GM18868 (cell line): Measurements from ENCODE around the gene SOX30.
A peak's percentile ranks its signal among the peaks of the same experiment; 100 is the strongest.
"Not testable (repeated sequence)": the region's sequence is repeated elsewhere in the genome, so short reads cannot be mapped to it uniquely, and the experiment has no call there.

Experiments used
- ATAC-seq: cut with Tn5 transposase; IDR thresholded peaks from one replicate; pipeline ENCODE4 v1.9.1; 2021; ENCODE audit warnings: mild to moderate bottlenecking, moderate library complexity; ENCODE audit not compliant: unreplicated experiment

Gene SOX30

GRCh38 chr5:157652377-157652692 lies at the start of gene SOX30:
TSS of gene SOX30 (minus strand) at chr5:157652438. CDS start at chr5:157652078, 360 bp downstream.
- ATAC-seq = no peak

DNA sequence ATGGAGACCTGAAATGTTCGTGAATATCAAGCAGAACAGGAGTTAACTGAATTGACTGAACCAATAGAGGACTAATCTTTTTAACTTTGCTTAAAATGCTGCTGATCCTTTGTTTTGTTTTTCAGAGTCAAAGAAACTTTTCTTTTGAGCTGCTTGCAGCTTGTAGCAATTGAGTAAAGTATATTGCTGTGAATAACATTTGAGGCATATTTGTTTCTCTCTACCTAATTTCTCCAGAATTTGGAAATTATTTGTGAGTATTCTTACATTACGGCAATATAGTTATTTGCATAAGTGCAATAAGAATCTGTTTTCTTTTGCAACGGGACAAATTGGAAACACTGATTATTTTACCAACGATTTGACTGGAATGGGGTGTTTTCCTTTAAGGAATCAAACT lies 46.4 kb upstream of the SOX30 start:
- not testable (repeated sequence) for ATAC-seq

GRCh38 chr5:157696154-157696553 lies 43.9 kb upstream of the SOX30 start:
- not testable (repeated sequence) for ATAC-seq

DNA sequence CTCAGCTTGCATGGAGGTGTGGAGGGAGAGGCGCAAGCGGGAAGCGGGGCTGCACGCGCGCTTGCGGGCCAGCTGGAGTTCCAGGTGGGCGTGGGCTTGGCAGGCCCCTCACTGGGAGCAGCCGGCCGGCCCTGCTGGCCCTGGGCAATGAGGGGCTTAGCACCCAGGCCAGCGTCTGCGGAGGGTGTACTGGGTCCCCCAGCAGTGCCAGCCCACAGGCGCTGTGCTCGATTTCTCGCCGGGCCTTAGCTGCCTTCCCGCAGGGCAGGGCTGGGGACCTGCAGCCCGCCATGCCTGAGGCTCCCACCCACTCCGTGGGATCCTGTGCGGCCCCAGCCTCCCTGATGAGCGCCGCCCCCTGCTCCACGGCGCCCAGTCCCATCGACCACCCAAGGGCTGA lies 41.6 kb upstream of the SOX30 start:
- ATAC-seq = not testable (repeated sequence)

DNA sequence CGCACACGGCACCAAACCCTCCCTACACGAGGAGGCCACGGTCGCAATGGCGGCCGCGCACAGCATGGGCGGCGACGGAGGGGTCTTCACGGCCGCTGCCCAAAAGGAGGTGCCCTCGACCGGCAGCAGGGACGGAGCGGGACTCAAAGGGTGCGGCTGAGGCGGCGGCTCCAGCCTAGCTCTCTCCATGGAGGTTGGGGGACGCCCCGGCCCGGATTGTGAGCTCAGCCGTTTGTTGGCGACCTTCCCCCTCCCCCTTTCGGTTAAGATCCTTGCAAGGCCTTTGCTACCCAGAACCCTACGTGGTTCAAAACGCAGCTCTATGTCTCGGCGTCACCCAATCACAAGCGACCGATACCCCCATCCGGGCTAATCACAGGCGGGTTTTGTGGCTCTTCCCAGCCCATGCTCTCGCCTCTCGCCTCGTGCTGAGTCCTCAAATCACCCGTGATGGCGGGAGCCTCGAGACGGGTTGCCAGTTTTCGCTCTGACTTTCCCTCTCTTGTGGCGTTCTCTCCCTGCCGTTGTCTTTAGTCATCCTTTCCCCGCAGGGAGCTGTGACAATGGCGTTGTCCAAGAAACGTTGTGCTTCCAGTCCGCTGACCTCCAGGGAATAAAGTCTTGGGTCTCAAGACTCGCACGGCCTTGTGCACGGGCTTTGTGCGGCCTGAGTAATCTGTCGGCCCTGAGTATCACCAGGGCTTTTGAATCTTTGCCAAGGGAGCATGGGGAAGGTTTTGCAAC lies 38.6 kb upstream of the SOX30 start:
- no peak for ATAC-seq

GRCh38 chr5:157689942-157690689 lies 37.9 kb upstream of the SOX30 start:
- ATAC-seq = no peak

DNA sequence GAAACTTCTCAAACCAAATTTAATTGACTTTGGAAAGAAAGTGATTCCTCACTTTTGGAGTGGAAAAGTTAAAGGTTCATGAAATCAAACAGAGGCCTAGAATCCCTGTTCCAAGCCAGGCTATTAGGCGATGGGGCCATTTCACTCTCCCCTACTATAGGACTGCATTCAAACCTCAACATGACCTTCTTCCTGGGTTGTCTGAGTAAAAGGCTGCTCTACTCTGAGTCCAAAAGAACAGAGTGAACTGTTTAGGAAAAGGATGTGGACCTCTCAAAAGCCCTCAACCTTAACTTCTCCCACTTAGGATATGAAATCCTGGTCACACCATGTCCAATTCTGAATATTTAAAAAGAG lies 34.9 kb upstream of the SOX30 start:
- ATAC-seq = no peak

DNA sequence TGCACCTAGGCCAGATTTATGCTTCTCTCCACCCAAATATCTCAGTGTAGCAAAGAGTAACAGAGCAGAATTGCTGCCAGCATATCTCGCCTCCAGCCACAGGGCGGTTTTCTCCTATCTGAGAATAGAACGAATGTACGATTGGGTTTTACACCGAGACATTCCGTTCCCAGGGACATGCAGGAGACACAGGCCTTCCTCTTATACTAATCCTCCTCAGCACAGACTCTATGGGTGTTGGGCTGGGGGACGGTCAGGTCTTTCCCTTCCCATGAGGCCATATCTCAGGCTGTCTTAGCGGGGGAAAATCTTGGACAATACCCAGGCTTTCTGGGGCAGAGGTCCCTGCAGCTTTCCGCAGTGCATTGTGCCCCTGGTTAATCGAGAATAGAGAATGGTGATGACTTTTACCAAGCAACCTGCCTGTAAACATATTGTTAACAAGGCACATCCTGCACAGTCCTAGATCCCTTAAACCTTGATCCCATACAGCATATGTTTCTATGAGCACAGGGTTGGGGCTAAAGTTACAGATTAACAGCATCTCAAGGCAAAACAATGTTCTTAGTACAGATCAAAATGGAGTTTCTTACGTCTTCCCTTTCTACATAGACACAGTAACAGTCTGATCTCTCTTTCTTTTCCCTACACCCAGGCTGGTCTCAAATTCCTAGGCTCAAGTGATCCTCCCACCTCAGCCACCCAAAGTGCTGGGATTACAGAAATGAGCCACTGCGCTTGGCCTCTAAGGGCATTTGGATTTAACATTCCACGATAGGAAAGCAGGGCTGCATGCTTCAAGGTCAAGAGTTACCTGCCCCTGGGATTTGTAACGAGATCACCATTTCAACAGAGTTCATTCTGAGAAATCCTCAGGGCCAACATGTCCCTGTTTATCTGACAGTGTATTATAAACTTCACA lies 34.3 kb upstream of the SOX30 start:
- ATAC-seq = not testable (repeated sequence)

DNA sequence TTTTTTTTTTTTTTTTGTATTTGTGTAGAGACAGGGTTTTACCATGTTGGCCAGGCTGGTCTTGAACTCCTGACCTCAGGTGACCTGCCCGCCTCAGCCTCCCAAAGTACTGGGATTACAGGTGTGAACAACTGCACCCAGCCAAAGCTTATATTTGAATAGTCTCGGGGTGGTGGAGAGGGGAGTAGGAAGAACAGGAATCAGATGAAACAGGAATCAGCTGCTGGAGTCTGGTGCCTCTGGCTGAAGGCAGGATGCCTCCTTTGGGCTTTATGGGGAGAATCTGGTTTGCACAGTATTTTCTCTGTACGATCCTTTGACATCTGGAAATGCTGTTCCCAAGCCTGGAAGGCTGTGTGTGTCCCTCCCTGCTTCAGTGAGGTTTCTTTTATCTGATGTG lies 30.0 kb upstream of the SOX30 start:
- ATAC-seq = no peak

DNA sequence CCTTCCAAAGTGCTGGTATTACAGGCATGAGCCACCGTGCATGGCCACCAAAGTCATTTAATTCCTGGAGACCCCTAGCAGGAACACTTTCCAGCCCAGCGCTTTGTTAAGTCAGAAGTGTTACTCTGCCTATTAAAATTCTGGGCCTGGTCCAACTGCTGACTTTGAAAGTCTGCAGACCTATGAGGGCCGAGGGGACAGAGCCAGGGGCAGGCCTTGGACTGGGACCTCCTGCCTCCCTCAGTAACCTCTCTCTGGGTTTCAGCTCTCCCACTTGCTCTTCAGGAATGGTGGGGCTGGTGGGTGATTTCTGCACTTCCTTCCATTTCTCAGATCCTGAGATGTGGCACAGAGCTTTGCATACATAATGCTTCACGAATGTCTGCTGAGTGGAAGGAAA lies 28.8 kb upstream of the SOX30 start:
- no peak for ATAC-seq

- ATAC-seq = no peak
These were observed 28.0 kb upstream of the SOX30 start for GRCh38 chr5:157680239-157680638.

DNA sequence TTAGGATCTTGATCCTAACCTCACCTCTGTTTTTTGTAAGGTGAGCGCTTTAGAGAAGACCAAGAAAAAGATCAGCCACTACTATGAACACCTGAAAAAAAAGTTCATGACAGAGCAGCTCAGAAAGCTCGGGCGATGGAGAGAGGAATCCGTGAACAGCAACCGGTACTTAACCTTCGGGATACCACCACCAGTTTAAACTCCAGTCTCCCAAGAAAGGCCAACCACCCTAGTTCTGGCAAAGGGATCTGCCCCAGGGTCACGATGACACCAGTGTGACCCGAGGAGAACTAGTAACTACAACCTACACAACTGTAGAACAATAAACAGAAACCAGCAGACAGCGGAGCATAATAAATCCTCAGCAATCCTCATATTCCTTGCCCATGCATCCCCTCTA lies 27.6 kb upstream of the SOX30 start:
- ATAC-seq = no peak

- ATAC-seq = no peak
These were observed 25.7 kb upstream of the SOX30 start for GRCh38 chr5:157677931-157678330.

DNA sequence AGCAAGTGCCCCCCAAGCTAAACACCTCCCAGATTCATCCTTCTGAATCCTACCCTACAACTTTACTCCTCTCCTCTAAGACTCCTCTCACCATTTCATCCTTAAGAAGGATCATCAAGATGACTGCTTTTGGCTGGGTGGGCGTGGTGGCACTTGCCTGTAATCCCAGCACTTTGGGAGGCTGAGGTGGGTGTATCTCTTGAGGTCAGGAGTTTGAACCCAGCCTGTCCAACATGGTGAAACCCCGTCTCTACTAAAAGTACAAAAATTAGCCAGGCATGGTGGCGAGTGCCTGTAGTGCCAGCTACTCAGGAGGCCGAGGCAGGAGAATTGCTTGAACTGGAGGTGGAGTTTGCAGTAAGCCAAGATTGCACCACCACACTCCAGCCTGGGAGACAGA lies 22.1 kb upstream of the SOX30 start:
- not testable (repeated sequence) for ATAC-seq

DNA sequence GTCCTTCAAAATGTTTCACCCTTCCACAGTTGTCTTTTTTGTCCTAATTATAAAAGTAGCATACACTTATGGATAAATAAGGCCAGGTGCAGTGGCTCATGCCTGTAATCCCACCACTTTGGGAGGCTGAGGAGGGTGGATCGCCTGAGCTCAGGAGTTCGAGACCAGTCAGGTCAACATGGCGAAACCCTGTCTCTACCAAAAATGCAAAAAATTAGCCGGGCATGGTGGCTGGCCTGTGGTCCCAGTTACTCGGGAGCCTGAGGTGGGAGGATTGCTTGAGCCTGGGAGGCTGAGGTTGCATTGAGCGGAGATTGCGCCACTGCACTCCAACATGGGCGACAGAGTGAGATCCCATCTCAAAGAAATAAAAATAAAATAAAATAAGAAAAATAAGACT lies 20.7 kb upstream of the SOX30 start:
- no peak for ATAC-seq

DNA sequence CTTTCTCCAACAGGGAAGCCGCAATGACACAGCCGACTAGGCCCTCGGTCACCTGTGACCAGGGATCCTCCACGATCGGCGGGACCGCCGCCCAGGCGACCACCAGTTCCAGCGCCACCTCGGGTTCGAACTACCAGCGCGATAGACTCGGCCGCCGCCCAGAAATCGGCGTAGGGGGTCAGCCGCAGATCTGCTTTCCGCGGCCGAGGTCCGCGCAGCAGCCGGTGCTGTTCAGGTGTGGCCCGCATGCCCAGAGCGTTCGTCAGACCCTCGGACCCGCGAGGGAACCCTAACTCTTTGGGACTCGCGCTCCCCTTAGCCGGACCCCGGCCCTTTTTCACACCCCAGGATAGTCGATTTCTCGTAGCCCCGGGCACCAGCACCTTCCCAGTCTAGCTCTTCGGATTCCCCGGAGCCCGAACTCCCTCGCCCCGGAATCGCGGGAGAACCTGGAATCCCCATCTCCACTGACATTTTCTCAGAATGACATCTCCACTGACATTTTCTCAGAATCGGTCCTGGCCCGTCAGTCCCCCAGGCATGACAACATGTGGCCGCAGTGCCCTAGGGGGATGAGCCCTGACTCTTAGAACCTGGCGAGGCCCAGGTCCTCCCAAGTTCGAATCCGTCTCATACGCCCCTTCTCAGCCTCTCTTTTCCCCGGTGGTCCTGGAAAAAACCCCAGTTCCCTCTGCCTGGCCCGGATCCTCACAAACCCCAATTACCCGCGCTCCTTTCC lies 19.5 kb upstream of the SOX30 start:
- ATAC-seq = no peak

GRCh38 chr5:157670662-157671591 lies 18.7 kb upstream of the SOX30 start, which contains the start of gene C5orf52:
TSS of gene C5orf52 (plus strand) at chr5:157671533. CDS start at chr5:157671615, 82 bp downstream.
- peak; percentile 49 for ATAC-seq

DNA sequence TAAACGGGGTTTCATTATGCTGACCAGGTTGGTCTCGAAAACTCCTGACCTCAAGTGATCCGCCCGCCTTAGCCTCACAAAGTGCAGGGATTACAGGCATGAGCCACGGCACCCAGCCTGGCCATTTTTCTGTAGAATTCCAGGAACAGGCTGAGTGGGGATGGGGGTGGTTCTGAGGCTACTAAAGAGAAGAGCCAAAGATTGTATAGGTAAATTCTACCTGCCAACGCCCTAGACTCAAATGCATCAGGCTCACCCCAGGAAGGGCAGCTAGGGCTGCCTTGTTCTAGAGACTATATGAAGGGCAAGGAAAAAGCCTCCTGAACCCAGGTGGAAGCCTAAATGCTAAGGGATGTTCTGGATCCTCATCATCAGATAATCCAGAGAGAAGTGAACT lies 17.5 kb upstream of the SOX30 start:
- no peak for ATAC-seq

DNA sequence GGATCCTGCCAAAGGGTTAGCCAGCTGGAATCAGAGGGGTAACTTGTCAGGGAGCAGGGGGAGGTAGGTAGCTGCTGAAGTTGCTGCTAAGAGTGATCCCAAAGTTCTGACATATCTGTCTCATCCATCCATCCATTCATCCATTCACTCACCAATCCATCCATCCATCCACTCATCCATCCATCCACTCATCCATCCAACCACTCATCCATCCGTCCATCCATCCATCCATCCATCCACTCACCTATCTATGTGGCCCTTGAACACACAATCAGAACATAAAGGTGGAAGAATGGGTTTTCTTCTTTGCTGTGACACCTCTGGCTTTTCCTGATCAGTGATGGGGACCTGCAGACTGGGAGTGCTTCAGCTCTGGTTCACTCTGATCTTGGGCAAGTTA lies 16.1 kb upstream of the SOX30 start:
- ATAC-seq = no peak
